SKM-1 treated with dmso at 0.1 percent for 144 hours (cell line): ENCODE results near the gene GLIPR2.
A peak's percentile ranks its signal among the peaks of the same experiment; 100 is the strongest.
"Not testable (repeated sequence)": the region's sequence is repeated elsewhere in the genome, so short reads cannot be mapped to it uniquely, and the experiment has no call there.

Experiments used
- DNase-seq: peaks from one replicate; lab custom pipeline; 2025; ENCODE audit not compliant: unreplicated experiment; lab: John Stamatoyannopoulos, UW

The GLIPR2 gene

DNA sequence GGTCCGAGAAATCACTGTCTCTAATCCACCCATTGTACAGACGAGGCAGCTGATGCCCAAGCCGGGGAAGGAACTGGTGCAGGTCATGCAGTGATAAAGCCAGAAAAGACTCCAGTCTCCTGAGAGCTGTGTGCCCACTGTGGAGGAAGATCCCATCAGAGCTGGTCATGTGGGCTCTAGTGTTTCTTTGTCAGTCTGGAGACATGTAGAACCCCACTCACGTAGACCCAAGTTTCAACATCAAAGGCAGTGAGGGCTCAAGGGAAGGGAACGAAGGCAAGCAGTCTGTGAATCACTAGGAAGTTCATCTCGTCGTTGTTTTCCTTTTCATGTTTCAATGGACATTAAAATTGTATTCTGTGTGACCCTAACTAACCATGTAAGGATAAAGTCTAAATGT is 14.6 kb upstream of the GLIPR2 start:
- no peak for DNase-seq

DNA sequence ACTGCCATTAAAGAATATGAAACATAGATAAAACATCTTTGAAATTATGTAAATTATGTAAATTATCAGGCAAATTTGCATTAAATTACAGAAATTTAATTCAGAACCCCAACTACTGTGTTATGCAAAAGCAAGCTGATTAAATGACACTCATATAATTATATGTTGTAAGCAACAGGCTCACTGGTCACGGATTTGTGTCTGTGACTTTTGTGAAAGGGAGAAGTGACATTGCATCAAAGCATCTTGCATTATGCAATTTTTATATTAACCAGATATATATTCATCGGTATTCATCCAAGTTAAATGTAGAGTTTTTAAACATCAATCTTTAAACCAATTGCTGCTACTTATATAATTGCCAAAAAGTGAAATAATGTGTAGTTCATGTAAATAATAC is 13.0 kb upstream of the GLIPR2 start:
- no peak for DNase-seq

DNA sequence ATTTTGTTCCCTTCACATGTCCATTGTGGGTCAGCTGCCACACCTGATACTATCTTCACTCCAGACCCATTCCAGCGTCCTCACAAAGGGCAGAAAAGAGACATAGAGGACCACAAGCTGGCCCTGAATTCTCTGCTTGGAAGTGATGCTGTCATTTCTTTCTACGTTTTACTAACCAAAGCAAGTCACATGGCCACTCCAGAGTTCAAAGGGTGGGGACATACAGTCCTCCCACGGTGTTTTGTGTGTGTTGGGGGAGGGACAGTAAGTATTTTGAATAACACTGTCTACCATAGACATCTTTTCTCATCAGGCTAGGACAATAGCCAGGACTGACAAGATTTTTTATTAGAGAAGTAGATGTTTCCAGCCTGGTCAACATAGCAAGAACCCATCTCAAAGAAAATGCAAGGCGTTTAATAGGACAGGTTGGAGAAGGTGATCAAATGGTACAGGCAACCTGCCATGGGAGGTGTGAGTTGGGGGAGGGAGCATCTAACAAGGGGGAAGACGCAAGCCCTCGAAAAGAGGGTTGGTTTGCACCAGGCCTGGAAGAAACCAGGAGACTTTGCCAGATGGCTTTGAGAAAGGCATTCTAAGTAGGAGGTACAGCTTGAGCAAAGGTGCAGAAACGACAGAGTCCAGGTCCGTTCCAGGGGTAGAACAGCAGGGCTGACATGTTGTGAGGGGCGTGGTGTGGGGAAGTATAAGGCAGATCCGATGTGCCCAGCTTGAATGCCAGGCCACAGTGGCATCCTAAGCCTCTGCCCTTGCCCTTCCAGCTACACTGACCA is 11.3 kb upstream of the GLIPR2 start:
- no peak for DNase-seq

DNA sequence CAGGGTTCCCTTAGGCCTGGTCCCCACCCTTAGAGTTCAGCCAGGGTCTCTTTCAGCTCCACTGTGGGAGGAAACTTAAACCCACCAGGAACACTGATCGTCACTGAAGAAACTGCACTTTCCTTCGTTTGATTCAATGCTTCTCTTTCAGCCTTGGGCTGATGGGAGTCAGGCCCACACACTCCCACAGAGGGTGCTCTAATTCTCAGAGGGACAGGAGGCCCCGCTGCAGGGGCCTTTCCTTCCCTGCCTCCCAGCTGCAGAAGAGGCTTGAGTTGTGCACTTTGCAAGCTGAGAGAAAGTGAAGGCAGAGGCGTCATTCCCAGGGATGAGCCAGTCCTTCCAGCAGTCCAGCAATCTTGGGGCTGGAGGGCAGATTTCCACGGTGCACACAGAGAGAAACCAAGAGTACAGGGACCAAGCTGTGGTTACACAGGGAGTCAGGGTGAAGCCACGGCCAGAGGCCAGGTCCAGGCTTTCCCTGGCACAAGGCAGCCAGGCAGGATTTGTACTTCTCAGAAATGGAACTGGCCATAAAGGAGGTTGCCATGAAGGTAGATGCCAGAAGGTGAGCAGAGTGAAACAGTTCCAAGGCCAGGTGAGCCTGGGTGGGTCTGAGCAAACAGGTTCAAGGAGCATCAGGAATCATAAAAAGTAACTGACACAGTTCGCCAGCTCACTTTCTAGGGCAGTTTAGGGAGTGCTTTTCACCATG is 10.4 kb upstream of the GLIPR2 start:
- no peak for DNase-seq

DNA sequence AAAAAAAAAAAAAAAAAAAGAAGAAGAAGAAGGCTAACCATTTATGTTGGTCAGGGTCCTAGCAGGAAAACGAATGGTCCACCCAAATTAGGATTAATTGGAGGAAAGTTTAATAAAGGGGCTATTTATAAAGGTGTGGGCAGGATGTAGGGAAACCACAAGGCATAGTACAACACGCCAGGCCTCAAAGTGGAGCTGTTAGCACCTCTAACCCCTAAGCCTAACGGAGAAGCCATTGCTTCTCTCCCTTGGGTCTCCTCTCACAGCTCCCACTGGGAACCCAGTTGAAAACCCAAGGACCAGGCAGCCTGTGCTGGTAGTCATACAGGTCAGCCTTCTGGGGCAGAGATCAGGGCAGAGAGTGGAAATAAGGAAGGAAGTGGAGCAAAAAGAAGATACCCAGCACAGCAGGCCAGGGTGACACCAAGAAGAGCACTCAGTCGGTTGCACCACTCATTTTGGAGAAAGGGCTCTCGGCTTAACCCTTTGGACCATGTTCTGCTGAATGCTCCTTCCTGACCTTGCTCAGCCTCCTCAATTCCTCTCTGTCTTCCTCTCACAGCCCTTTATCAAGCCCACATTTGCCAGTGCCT is 8.8 kb upstream of the GLIPR2 start:
- DNase-seq: peak; percentile 97

DNA sequence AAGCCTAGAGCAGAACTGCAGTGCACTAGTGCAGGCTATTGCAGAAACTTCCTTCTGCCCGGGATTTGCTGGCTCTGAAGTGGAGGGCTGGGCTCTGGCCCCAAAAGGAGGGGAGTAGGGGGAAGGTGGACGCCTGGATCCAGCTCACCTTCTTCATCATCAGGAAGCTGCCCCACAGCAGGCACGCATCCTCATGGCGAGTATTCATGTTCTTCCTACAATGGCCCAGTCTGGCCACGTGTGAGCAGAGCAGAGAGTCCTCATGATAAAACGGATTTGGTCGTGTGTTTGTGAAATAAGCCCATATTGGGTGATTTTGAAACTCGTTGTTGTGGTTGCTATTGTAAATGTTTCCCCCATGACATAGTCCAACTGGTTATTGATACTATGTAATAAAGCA is 8.2 kb upstream of the GLIPR2 start:
- peak; percentile 81 for DNase-seq

DNA sequence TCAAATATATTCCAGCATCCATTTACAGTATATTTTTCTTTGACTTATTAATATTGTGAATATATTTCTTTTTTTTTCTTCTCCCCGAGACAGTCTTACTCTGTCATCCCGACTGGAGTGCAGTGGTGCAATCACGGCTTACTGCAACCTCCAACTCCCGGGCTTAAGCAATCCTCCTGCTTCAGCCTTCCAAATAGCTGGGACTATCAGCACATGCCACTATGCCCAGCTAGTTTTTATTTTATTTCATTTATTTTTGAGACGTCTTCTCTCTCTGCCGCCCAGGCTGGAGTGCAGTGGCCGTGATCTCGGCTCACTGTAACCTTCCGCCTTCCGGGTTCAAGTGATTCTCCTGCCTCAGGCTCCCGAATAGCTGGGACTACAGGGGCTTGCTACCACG is 7.4 kb upstream of the GLIPR2 start:
- DNase-seq: peak; percentile 31

DNA sequence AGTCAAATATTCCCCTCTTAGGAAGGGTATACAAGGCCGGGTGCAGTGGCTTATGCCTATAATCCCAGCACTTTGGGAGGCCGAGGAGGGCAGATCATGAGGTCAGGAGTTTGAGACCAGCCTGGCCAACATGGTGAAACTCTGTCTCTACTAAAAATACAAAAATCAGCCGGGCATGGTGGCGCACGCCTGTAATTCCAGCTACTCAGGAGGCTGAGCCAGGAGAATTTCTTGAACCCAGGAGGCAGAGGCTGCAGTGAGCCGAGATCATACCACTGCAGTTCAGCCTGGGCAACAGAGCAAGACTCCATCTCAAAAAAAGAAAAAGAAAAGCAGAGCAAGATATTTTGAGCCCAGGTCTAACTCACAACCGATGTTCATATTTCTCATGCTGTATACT is 4.9 kb upstream of the GLIPR2 start:
- DNase-seq: not testable (repeated sequence)

DNA sequence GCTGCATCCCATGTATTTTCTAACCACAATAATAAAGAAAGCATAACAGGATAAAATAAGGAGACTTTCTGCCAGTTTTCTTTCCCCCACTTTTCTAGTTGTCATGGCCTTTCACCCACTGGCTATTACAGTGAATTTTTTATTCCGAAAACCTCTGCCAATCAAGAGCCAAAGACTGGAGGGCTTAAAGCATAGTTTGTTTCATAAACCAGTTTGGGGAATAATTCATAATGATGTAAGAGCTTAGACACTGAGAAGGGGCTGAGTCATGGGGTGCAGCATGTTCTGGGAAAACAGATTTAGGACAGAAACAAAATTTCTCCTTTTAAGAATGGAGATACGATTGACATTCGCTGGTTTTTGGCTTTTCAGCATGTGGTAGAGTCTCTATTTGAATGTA is 4.4 kb upstream of the GLIPR2 start:
- DNase-seq: no peak

DNA sequence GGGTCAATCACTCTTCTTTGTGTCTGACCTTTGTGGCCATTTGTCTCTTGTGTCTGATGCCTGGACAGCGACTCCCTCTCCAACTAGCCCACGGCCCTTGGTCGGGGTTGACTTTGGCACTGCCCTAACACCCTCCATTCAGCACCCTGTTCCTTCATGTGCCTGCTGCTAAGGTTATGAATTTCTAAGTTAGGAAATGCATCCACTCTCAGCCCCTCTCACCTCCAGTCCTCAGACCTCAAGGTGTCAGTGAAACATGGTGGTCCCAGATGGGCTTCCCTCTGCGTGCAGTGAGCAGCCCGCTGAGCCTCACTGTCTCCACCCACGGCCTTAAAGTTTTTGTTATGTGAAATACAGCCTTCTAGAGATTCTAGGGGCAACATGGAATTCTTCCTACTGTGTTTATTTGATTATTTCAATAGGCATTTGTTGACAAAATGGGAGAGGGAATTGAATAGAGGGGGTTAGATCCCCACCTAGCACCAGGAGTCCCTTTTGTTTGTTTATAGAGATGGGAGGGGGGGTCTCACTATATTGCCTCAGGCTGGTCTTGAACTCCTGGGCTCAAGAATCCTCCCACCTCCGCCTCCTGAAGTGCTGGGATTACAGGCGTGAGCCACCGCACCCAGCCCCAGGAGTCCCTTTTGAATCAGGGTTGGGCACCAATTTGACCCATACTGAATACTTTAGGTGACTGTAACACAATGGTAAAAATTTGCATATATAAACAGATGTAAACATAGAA is 1.6 kb upstream of the GLIPR2 start:
- DNase-seq: no peak

DNA sequence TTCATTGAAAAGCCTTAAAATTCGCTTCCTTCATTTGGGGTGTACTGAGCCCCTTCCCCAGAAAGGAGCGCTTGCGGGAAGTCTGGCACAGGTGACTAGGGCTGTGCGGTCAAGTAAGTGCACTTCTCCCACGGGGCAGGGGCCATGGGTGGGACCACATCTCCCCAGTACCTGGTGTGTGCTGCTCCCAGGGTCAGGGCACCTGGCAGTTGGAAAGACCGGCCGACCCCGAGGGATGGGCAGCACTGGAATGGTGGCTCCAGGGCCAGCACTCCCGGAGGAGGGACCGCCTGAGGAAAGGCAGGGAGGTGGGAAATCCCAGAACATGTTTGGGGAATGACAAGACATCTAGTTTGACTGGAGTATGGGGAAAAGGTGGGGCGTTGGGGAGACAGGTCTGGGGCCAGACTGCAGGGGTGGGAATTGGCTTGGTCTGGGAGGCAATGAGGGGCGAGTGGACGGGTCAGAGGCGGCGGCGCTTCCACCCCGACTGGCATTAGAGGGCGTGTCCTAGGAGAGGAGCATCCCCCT is 727 bp upstream of the GLIPR2 start:
- DNase-seq: no peak

DNA sequence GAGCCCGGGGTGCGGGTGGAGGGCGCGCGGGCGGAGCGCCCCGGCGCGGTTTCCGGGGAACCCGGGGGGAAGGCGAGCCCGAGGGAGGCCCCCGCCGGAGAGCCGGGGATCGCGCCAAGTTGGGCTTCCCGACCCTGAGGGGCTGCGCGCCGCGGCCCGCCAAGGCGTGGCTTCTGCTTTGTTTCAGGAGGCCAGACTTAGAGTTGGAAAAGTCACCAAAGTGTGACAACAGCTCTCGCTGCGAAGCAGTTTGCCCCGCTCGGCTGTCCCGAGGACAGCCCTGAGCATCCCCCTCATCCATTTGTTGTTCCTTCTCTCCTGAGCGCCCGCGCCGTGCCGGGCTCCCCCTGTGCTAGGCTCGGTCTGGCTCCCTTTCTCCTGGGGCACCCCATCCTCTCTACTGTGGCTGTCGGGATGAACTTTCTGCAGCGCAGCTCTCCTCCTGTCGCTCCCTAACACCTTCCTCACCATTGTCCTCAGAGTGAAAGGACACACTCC is 410 bp downstream of the GLIPR2 start:
- DNase-seq: no peak

DNA sequence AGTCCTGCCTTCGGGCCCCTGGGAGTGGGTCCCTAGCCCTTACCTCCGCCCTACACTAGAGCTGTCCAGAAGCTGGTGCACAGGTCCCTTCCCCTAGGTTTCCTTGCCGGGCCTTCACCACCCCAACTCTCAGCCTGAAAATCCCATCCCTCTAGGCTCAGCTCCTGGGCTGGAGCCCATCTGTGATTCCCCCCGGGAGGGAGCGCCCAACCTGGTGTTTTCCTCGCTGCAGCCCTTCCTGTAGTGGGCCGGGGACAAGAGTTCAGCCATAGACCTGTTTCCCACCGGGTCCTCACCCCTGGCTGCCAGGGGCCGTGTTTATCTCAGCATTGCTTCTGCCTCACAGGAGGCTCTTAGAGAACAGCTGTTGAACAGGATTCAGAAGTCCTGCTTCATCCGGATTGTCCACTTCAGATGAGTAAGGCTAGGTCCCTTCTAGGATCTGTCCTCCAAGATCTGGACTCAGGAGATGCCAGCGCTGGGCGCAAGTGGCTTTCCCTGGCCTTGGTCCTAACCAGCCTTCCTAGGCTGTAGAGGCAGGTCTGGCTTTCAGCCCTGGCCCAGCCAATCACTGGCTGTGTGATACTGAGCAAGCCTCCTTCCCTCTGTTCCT is 965 bp downstream of the GLIPR2 start:
- DNase-seq: no peak

DNA sequence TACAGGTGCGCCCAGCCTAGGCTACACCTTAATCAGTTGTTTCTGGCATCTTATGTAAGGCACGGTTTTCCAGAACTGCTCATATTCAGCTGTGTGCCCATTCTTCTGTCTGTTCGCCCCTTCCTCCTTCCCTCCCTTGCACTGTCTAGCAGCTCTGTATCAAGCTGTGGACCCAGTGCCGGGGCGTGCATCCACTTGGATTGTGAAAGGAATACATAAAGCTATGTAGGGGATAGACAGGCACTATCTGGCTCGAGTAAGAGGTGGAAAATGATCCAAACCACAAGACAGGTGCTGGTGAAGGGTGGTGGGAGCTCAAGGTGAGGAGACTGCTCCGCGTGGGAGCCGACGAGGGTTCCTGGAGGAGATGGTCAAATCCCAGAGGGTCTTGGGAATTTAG is 2.0 kb downstream of the GLIPR2 start:
- DNase-seq: no peak

DNA sequence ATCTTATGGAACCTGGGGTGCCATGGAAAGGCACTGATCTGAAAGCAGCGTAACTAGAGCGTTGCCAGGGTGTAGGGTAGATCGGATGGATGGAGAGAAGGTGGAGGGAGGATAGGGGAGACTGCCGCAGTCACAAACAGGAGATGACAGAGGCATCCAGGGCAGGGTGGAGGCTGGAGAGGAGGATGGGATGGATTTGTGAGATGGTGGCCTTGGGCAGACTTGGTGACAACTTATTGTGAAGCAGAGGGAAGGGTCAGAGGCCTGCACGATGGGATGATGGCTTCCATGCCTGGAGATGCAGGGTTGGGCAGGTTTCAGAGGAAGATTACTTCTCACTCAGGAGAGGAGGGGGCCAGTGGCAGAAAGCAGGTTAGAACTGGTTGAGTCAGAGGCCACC is 2.4 kb downstream of the GLIPR2 start:
- DNase-seq: no peak

DNA sequence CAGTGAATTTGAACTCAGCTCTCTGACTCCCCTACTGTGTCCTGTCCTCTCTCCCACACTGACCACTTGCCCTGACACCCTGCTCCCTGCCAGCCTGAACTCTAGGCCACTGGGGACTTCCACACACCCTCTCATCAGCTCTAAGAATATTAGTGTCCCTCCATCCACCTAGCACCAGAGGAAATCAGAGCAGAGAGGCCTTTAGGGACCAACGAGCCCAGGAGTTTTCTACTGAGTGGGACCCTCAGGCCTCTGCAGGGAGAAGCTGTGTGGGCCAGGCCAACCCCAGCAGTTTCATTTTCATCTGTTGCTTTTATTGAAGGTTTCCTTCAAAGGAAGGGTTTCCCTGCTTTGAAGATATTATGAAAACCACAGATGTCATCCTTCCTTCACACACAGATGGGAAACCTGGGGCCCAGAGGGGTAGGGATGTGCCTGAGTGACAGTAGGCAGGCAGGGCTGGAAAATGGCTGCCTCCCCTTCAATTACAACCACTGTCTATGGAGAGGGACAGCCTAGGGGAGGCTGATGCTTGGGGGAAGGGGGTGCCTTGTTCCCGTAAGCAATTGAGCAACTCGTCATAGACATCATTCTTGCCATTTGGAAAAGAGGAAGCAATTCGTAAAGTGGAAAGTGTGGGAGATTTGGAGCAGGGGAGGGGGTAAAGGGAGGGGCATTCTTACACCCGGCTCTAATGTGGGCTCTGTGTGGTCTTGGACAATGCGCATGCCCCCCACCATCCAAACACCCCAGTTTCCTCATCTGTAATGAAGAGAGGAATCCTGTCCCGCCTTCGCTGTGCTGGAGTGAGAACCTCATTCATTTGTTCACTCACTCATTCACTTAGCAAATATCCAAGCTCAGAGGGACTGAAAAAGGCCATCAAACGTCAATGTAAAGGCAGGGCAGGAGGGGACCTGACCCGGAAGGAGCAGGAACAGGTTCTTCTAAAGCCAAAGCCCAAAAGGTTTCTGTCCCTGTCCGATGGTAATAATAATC is 3.9 kb downstream of the GLIPR2 start:
- DNase-seq: peak; percentile 48

DNA sequence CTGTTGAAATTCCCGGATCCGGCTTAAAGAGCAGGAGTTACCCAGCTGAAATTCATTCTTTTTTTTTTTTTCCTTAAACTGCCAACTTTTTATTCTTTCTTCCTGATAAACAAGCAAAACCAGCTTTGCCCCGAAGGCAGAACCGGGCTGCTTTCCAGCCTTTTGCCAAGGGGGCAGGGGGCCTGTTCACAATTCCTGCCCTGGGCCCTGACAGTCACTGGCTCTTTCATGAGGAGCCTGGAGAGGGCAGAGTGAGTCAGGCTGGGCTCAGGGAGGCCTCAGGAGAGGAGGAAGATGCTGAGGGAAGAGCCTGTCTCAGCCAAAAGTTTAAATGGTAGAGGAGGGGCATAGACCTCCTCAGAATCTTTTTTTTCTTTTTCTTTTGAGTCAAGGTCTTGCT is 4.8 kb downstream of the GLIPR2 start:
- no peak for DNase-seq

DNA sequence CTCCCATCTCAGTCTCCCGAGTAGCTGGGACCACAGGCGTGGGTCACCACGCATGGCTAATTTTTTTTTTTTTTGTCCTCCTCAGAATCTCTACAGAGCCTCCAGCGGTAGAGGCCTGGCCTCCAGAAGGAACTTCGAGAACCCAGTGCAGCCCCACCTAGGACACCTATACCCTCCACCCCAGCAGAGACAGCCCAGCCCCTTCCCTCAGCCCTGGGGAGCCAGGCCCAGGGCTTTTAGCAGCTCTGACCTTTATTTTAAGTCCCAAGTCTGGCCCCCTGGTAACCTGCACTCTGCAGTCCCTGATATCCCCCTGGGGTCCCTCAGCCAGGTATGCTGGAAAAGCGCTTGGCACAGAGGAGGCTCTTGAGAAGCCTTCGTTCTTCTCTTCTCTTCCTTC is 5.2 kb downstream of the GLIPR2 start:
- DNase-seq: no peak

DNA sequence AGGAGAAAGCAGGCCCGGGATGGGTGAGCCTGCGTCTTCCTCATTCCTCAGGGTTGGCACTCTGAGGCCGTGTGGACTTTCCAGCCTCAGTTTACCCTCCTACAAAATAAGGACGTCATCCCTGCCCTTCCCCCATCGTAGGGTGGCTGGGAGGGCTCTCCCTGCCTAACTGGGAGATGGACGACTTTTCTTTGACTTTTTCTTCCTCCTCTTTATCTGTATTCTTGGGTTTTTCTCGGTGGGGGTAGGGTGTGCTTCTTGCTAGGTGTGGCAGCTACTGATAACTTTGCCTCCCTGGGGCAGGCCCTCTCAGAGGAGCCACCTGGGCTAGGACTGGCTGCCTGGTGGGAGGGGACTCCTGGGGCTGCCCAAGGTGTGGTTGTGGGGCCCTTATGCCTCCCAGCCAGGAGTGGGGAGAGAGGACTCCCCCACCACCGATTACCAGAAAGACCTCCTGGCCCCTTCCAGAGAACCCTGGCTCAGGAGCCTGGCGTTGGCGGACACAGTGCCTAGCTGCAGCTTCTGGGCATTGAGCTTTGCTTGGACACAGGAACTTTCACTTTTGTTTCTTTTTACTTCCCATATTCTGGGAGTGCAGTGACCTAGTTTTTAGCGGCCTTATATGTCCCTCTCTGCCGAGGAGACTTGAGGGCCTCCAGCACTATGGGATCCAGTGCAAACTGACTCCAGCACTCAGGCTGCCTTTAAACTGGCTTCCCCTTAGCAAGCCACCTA is 6.1 kb downstream of the GLIPR2 start:
- DNase-seq: peak; percentile 40
